ENCODE measurements around the gene GTF2H4.
"Not testable (repeated sequence)": the region's sequence is repeated elsewhere in the genome, so short reads cannot be mapped to it uniquely, and the experiment has no call there.

The GTF2H4 gene

DNA sequence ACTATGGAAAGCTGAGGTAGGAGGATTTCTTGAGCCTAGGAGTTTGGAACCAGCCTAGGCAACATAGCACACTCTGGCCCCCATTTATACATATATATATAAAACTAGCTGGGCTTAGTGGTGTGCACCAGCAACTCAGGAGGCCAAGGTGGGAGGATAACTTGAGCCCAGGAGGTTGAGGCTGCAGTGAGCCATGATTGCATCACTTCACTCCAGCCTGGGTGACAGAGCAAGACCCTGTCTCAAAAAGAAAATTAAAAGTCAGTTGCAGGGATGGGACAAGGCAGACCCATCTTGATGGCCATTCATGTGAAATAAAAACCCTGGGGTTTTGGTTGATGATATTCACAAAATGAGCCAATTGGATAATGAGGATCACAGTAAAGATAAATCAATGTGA is 6.6 kb upstream of the GTF2H4 start:
- Histone ChIP-seq H3K9me3 (replicated peaks; ENCODE audit: low read length) (no peaks in the 10 kb centered on the region), H3K4me1 (ENCODE audit: control insufficient read depth, insufficient read depth, low read length) (no peaks in the 10 kb centered on the region), H3K9ac (ENCODE audit: low read depth, low read length) (no peak overlapping the region), H3K27me3 (ENCODE audit: control insufficient read depth, insufficient read depth, low read length) (no peaks in the 10 kb centered on the region), H3K4me3 (ENCODE audit: low read length) (no peak overlapping the region), H3K4me2 (ENCODE audit: low read length) (no peak overlapping the region), H3K36me3 (ENCODE audit: insufficient read depth, low read length) (peaks cover 14% of the 10 kb centered on the region)

DNA sequence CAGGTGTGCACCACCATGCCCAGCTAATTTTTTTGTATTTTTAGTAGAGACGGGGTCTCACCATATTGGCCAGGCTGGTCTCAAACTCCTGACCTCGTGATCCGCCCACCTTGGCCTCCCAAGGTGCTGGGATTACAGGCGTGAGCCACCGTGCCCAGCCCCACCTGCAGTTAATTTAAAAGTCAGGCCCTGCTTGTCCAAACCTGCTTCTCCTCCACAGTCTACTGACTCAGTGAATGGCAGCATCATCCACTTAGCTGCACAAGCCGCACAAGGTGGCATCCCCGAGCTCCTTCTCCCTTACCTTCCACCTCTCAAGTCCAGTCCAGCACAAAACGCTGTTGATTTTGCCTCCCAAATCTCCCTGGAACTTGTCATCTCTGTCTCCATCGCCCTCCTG is 5.8 kb upstream of the GTF2H4 start:
- H3K9ac ChIP-seq (ENCODE audit: low read depth, low read length); H3K4me2 ChIP-seq (ENCODE audit: low read length); H3K27me3 ChIP-seq (ENCODE audit: control insufficient read depth, insufficient read depth, low read length); H3K9me3 ChIP-seq (replicated peaks; ENCODE audit: low read length); H3K4me3 ChIP-seq (ENCODE audit: low read length); H3K4me1 ChIP-seq (ENCODE audit: control insufficient read depth, insufficient read depth, low read length): not testable (repeated sequence)
- peaks cover 10% of the 10 kb centered on the region for H3K36me3 ChIP-seq (ENCODE audit: insufficient read depth, low read length)

DNA sequence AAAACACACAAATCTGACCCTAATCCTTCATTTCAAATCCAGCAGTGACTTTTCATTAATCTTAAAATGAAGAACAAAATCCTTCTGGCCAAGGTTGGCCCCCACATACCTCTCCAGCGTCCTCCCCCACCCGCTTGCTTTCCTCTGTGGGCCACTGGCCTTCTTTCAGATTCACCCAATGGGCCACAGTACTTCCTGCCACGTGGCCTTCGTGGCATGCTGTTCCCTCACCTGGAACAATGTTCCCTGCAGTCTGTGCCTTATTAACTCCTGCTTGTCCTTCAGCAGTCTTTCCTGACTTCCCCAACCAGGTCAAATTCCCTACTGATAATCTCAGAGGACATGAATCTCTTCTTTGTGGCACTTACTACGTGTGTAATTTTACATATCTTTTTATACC is 5.3 kb upstream of the GTF2H4 start:
- no peaks in the 10 kb centered on the region for H3K4me1 ChIP-seq (ENCODE audit: control insufficient read depth, insufficient read depth, low read length)
- H3K9ac ChIP-seq (ENCODE audit: low read depth, low read length), result no peak overlapping the region

DNA sequence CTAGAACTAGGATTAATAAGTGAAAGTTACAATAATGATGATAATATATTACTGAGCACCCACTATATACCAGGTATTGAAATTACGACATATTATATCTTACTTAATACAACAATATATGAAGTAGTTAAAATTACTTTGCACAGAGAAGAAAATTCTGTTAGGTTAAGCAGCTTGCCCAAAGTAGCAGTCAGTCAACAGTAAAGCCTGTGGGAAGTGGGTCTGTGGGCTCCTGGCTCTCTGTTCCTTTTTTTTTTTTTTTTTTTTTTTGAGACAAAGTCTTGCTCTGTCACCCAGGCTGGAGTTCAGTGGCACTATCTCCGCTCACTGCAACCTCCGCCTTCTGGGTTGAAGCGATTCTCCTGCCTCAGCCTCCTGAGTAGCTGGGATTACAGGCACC is 4.8 kb upstream of the GTF2H4 start:
- no peak overlapping the region for H3K4me3 ChIP-seq (ENCODE audit: low read length)
- no peaks in the 10 kb centered on the region for H3K27me3 ChIP-seq (ENCODE audit: control insufficient read depth, insufficient read depth, low read length)
- no peaks in the 10 kb centered on the region for H3K9me3 ChIP-seq (replicated peaks; ENCODE audit: low read length)
- H3K9ac ChIP-seq (ENCODE audit: low read depth, low read length), result no peak overlapping the region
- peaks cover under 1% of the 10 kb centered on the region for H3K36me3 ChIP-seq (ENCODE audit: insufficient read depth, low read length)
- H3K4me1 ChIP-seq (ENCODE audit: control insufficient read depth, insufficient read depth, low read length), result no peaks in the 10 kb centered on the region
- no peak overlapping the region for H3K4me2 ChIP-seq (ENCODE audit: low read length)

More for the DNA sequence above, 5.3 kb upstream of the GTF2H4 start:
- no peak overlapping the region for H3K4me2 ChIP-seq (ENCODE audit: low read length)
- H3K36me3 ChIP-seq (ENCODE audit: insufficient read depth, low read length), result peaks cover 5% of the 10 kb centered on the region
- no peak overlapping the region for H3K4me3 ChIP-seq (ENCODE audit: low read length)
- H3K27me3 ChIP-seq (ENCODE audit: control insufficient read depth, insufficient read depth, low read length), result no peaks in the 10 kb centered on the region
- no peaks in the 10 kb centered on the region for H3K9me3 ChIP-seq (replicated peaks; ENCODE audit: low read length)

DNA sequence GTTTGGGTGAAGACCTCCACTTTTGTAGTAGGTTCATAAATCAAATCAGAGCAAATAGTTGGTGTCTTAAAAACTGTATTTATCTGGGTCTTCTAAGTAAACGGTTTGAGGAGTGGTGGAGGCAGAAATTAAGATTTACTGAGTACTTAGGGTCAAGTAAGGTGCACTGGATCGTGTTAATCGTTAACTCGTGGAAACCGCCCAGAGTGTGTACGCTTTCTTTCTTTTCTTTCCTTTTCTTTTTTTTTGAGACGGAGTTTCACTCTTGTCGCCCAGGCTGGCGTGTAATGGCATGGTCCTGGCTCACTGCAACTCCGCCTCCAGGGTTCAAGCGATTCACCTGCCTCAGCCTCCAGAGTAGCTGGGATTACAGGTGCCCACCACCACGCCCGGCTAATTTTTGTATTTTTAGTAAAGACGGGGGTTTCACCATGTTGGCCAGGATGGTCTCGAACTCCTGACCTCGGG is 683 bp upstream of the GTF2H4 start:
- Histone ChIP-seq H3K9ac (ENCODE audit: low read depth, low read length) (peak overlapping the region; percentile 45), H3K4me2 (ENCODE audit: low read length) (peak overlapping the region; percentile 73)

DNA sequence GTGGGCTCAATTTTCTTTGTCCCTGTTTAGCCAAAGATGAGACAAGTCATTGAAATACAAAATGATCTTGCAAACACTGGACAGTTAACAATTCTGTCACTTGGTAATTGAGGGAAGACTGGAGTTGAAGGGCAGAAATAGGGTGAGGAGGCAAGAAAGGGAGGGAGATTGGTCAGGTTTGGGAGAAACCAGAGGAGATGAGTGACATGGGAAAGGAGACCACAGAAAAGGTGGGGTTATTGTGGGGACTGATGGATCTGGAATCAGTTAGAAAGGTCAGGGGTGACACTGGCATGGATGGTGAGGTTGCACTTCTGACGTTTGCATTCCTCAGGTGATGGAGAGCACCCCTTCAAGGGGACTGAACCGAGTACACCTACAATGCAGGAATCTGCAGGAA is 693 bp downstream of the GTF2H4 start:
- Histone ChIP-seq H3K4me1 (ENCODE audit: control insufficient read depth, insufficient read depth, low read length) (peaks cover 12% of the 10 kb centered on the region), H3K9me3 (replicated peaks; ENCODE audit: low read length) (no peaks in the 10 kb centered on the region), H3K36me3 (ENCODE audit: insufficient read depth, low read length) (peaks cover 18% of the 10 kb centered on the region), H3K27me3 (ENCODE audit: control insufficient read depth, insufficient read depth, low read length) (no peaks in the 10 kb centered on the region), H3K4me3 (ENCODE audit: low read length) (peak overlapping the region; percentile 91), H3K9ac (ENCODE audit: low read depth, low read length) (peak overlapping the region; percentile 91), H3K4me2 (ENCODE audit: low read length) (peak overlapping the region; percentile 78)

More for the DNA sequence above, 683 bp upstream of the GTF2H4 start:
- Histone ChIP-seq H3K4me3 (ENCODE audit: low read length) (peak overlapping the region; percentile 91), H3K36me3 (ENCODE audit: insufficient read depth, low read length) (peaks cover 15% of the 10 kb centered on the region)
- not testable (repeated sequence) for H3K4me1 ChIP-seq (ENCODE audit: control insufficient read depth, insufficient read depth, low read length); H3K9me3 ChIP-seq (replicated peaks; ENCODE audit: low read length); H3K27me3 ChIP-seq (ENCODE audit: control insufficient read depth, insufficient read depth, low read length)

DNA sequence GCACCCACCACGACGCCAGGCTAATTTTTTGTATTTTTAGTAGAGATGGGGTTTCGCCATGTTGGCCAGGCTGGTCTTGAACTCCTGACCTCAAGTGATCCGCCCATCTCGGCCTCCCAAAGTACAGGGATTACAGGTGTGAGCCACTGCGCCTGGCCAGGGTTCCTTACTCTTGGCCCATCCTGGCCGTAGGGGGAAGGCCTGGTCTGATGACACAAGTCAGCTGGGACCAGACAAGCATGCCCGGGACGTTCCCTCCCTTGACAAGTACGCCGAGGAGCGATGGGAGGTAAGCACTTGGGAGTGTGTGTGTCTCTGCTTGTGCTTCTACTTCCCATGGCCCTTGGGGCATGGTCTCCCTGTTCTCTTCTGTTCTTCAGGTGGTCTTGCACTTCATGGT is 2.5 kb downstream of the GTF2H4 start:
- Histone ChIP-seq H3K36me3 (ENCODE audit: insufficient read depth, low read length) (peaks cover 18% of the 10 kb centered on the region), H3K4me1 (ENCODE audit: control insufficient read depth, insufficient read depth, low read length) (peaks cover 29% of the 10 kb centered on the region)
- not testable (repeated sequence) for H3K4me2 ChIP-seq (ENCODE audit: low read length); H3K4me3 ChIP-seq (ENCODE audit: low read length); H3K9ac ChIP-seq (ENCODE audit: low read depth, low read length); H3K27me3 ChIP-seq (ENCODE audit: control insufficient read depth, insufficient read depth, low read length); H3K9me3 ChIP-seq (replicated peaks; ENCODE audit: low read length)

DNA sequence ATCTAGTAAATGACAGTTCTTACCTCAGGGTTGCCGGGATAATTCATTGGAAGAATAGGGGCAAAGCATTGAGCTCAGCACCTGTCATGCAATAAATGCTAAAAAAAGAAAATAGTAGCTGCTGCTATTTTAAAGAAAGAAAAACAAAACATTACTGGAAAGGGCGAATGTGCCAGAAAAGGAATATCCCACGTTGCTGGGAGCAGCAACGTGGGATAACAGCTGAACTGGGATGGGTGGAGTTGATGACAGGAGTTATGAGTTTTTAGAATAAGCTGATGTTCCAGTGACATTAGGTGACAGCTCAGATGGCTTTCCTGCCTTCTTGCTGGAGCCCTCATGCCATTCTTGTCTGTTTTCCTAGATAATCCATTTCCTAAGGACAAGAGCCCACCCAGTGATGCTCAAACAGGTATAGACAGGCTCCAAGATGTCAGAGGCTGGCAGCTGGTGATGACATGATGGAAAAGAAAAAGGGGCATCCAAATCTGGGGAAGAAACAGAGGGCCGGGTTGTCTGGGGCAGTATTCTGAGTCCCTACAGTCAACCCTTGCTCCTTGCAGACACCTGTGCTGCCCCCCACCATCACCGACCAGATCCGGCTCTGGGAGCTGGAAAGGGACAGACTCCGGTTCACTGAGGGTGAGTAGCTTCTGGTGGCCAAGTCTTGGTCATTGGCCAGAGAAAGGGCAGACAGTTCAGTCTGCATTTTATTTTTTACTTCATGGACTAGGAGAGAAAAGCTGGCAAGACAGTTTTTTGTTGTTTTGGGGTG is 4.9 kb downstream of the GTF2H4 start:
- H3K4me1 ChIP-seq (ENCODE audit: control insufficient read depth, insufficient read depth, low read length), result peaks cover 33% of the 10 kb centered on the region
- no peak overlapping the region for H3K4me3 ChIP-seq (ENCODE audit: low read length)
- H3K36me3 ChIP-seq (ENCODE audit: insufficient read depth, low read length), result peaks cover 33% of the 10 kb centered on the region
- no peaks in the 10 kb centered on the region for H3K27me3 ChIP-seq (ENCODE audit: control insufficient read depth, insufficient read depth, low read length)
- H3K9ac ChIP-seq (ENCODE audit: low read depth, low read length), result peak overlapping the region; percentile 95
- no peak overlapping the region for H3K4me2 ChIP-seq (ENCODE audit: low read length)
- H3K9me3 ChIP-seq (replicated peaks; ENCODE audit: low read length), result no peaks in the 10 kb centered on the region

DNA sequence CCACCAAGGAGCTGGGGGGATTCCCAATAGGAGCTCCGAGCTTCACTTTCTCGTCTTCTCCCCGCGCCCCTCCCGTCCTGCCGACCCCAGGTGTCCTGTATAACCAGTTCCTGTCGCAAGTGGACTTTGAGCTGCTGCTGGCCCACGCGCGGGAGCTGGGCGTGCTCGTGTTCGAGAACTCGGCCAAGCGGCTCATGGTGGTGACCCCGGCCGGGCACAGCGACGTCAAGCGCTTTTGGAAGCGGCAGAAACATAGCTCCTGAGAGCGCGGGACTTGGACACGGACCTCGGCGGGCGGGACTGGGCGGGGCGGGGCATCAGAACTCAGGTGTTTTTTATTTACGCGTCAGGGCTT is 5.7 kb downstream of the GTF2H4 start:
- H3K4me1 ChIP-seq (ENCODE audit: control insufficient read depth, insufficient read depth, low read length), result peaks cover 31% of the 10 kb centered on the region
- H3K27me3 ChIP-seq (ENCODE audit: control insufficient read depth, insufficient read depth, low read length), result no peaks in the 10 kb centered on the region
- H3K36me3 ChIP-seq (ENCODE audit: insufficient read depth, low read length), result peaks cover 33% of the 10 kb centered on the region
- no peaks in the 10 kb centered on the region for H3K9me3 ChIP-seq (replicated peaks; ENCODE audit: low read length)
- H3K4me3 ChIP-seq (ENCODE audit: low read length), result peak overlapping the region; percentile 78
- H3K4me2 ChIP-seq (ENCODE audit: low read length), result peak overlapping the region; percentile 91
- peak overlapping the region; percentile 95 for H3K9ac ChIP-seq (ENCODE audit: low read depth, low read length)

DNA sequence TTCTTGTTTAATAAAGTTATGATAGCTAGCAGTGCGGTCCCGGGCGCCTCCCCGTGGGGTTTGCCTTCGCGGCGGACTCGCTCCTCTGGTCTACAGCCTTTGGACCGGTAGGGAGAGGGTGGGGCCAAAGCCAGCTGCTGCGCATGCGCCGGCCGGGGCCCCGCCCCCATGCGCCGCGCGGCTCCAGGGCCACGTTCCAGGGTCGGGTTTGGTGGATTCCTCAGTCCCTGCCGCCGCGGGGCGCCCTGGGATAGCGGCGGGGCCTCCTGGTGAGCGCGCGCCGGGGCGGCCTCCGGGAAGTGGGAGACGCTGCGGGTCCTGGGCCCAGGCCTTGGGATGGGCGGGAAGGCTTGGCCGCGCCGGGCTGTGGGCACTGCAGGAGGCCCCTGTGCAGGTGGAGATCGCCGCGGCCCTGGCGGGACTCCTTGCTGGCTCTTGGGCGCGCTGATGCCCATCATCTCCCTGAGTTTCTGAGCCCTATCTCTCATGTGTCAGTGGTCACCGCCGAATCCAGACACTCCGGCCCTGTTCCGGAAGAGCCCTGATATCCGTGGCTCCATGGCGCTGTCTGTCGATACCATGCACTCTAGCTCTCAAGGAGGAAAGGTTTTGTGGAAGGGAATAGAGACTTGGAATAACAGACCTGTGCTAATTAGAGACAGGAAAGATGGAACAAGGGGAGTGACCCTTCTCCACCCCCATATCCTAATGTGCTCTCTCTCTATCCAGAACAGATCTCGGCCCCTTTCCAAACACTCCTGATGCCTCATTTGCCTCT is 6.3 kb downstream of the GTF2H4 start, which contains the start of gene VARS2:
Gene VARS2, plus strand, starts transcription at position 163 of the 778 bp plus-strand sequence. Its CDS starts 599 bp downstream, at position 762.
- Histone ChIP-seq H3K9ac (ENCODE audit: low read depth, low read length) (peak within 1 kb of the TSS; percentile 95), H3K27me3 (ENCODE audit: control insufficient read depth, insufficient read depth, low read length) (no peaks in the 10 kb centered on the region), H3K4me1 (ENCODE audit: control insufficient read depth, insufficient read depth, low read length) (peaks cover 26% of the 10 kb centered on the region), H3K36me3 (ENCODE audit: insufficient read depth, low read length) (peaks cover 33% of the 10 kb centered on the region), H3K4me2 (ENCODE audit: low read length) (peak within 1 kb of the TSS; percentile 91), H3K4me3 (ENCODE audit: low read length) (peak within 1 kb of the TSS; percentile 78), H3K9me3 (replicated peaks; ENCODE audit: low read length) (no peaks in the 10 kb centered on the region)

DNA sequence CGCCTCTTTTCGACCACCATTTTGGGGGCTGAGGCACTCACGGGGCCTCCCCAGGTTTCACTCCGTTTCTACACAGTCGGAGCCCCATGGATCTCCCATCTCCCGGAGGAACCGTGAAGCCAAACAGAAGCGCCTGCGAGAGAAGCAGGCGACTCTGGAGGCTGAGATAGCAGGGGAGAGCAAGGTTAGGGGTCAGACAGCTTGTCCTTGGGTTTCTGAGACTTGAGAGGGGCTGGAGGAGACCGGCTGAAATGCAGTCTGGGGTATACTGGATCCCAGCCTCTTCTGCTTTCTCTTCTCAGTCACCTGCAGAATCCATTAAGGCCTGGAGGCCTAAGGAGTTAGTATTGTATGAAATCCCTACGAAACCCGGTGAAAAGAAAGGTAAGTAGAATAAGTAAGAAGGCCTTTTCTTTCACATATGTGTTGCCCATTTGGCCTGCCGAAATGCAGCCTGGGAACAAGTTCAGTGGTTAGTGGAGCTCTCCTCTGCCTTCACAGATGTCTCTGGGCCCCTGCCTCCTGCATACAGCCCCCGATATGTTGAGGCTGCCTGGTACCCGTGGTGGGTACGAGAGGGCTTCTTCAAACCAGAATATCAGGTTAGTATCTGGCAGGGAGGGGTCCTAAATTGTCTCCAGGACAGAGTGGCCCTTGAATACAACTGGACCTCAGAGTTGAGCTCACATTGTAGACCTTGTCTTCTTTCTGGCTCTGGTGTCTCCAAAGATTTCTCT is 7.0 kb downstream of the GTF2H4 start:
- Histone ChIP-seq H3K27me3 (ENCODE audit: control insufficient read depth, insufficient read depth, low read length) (no peaks in the 10 kb centered on the region), H3K36me3 (ENCODE audit: insufficient read depth, low read length) (peaks cover 41% of the 10 kb centered on the region), H3K9me3 (replicated peaks; ENCODE audit: low read length) (no peaks in the 10 kb centered on the region), H3K4me1 (ENCODE audit: control insufficient read depth, insufficient read depth, low read length) (peaks cover 24% of the 10 kb centered on the region), H3K9ac (ENCODE audit: low read depth, low read length) (peak overlapping the region; percentile 95), H3K4me3 (ENCODE audit: low read length) (peak overlapping the region; percentile 78), H3K4me2 (ENCODE audit: low read length) (peak overlapping the region; percentile 91)
